MM.1S (cell line): Measurements from ENCODE around the gene SLC35F5.

Experiments used
- EZH2 ChIP-seq: fragments of 300-600 bp; sonication (generic); optimal IDR thresholded peaks from 2 replicates; pipeline ENCODE3; 2017; ENCODE audit warnings: low read depth, mild to moderate bottlenecking, antibody characterized with exemption, low read length, mixed read lengths
- EZH2phosphoT487 ChIP-seq: fragments of 300-600 bp; sonication (generic); IDR thresholded peaks from 2 replicates; pipeline ENCODE4 v1.6.1; 2018; ENCODE audit warnings: antibody characterized with exemption, low read length
- TF ChIP-seq, protein P1 (sequence below): fragments of 300-600 bp; sonication (generic); IDR thresholded peaks from 2 replicates; pipeline ENCODE4 v1.5.1; 2016; ENCODE audit warnings: antibody characterized with exemption, low read length, mixed read lengths

DNA sequence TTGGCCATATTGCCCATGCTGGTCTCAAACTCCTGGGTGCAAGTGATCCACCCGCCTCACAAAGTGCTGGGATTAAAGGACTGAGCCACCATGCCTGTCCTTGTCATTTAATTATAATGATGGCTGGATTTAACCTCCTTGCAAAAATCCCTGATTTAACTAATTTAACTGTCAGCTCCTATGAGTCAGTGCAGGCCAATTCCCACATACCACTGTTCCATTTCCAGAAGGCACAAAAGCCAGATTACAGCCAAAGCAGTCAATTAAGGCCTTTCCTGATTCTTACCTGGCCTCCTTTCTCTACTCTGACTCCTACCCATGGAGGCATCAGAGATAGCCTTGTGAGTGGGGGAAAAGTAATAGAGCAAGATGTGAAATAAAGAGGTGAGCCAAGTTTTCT, 12.3 kb upstream of the SLC35F5 start:
- TF ChIP-seq EZH2 (no peak), EZH2phosphoT487 (no peak)
- TF ChIP-seq, protein P1, sequence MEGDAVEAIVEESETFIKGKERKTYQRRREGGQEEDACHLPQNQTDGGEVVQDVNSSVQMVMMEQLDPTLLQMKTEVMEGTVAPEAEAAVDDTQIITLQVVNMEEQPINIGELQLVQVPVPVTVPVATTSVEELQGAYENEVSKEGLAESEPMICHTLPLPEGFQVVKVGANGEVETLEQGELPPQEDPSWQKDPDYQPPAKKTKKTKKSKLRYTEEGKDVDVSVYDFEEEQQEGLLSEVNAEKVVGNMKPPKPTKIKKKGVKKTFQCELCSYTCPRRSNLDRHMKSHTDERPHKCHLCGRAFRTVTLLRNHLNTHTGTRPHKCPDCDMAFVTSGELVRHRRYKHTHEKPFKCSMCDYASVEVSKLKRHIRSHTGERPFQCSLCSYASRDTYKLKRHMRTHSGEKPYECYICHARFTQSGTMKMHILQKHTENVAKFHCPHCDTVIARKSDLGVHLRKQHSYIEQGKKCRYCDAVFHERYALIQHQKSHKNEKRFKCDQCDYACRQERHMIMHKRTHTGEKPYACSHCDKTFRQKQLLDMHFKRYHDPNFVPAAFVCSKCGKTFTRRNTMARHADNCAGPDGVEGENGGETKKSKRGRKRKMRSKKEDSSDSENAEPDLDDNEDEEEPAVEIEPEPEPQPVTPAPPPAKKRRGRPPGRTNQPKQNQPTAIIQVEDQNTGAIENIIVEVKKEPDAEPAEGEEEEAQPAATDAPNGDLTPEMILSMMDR: no peak
